ENCODE results near the gene BDH2. TPM values are rescaled to one million over a fixed set of nuclear protein-coding genes. Genes with fewer than 3 reads are reported as not detected.
A peak's percentile ranks its signal among the peaks of the same experiment; 100 is the strongest.

BDH2 gene
- total and polyA plus RNA-seq, 12 donors = 20.2 to 27.2 (median 24.5) TPM

- Histone ChIP-seq H3K27ac (no peak overlapping the region), H3K36me3 (peaks cover 0 to 31% (median 0%) of the 10 kb centered on the region in 9 donors), H3K9me3 (no peaks in the 10 kb centered on the region), H3K4me3 (no peak overlapping the region), H3K27me3 (no peaks in the 10 kb centered on the region), H3K4me1 (no peaks in the 10 kb centered on the region)
- ATAC-seq = no peak
- TF ChIP-seq CTCF (IDR thresholded peaks at IDR 0.05) = no peak
- no peak for DNase-seq
- WGBS, 2 donors = 95 to 100% methylated on average over 3 of the region's 3 CpGs
- intact Hi-C loops (cut with DNase I) = loop anchor here in 2 of 10 donors (5.0 to 10.0 kb wide), 2 partner anchors 483 to 650 kb away; no protein-coding TSS in a partner anchor
These were observed 5.3 kb upstream of the BDH2 start for GRCh38 chr4:103104886-103105285.

GRCh38 chr4:103100691-103101090, 1.1 kb upstream of the BDH2 start:
- Histone ChIP-seq H3K4me3 (no peak overlapping the region), H3K4me1 (peaks cover 0 to 32% (median 16%) of the 10 kb centered on the region in 9 donors), H3K9me3 (no peaks in the 10 kb centered on the region), H3K36me3 (no peaks in the 10 kb centered on the region), H3K27ac (no peak overlapping the region), H3K27me3 (no peaks in the 10 kb centered on the region)
- WGBS, 2 donors = 58 to 59% methylated on average over 5 of the region's 5 CpGs
- no peak for TF ChIP-seq CTCF (IDR thresholded peaks at IDR 0.05)
- intact Hi-C loops (cut with DNase I) = loop anchor here in 2 of 10 donors (5.0 to 10.0 kb wide), 2 partner anchors 478 to 646 kb away; no protein-coding TSS in a partner anchor
- ATAC-seq = no peak
- DNase-seq = no peak

- peak overlapping the region; percentile 19 to 72 (median 54) for H3K4me3 ChIP-seq
- ATAC-seq (peak in 6 of 8 donors; percentile 30 to 59 (median 53)), DNase-seq (no peak)
- no peaks in the 10 kb centered on the region for H3K27me3 ChIP-seq
- peaks cover 0 to 34% (median 16%) of the 10 kb centered on the region in 9 donors for H3K4me1 ChIP-seq
- intact Hi-C loops (cut with DNase I) = loop anchor here in 9 of 10 donors (1.0 to 10.0 kb wide), 15 partner anchors 52 to 667 kb away; partner anchors contain the start of genes SLC9B1 (in 1 of the 9) and UBE2D3 (in 1 of the 9)
- H3K27ac ChIP-seq = peak overlapping the region in 8 of 10 donors; percentile 33 to 84 (median 70)
- 12% methylated on average over 4 of the region's 4 CpGs for WGBS, 2 donors
- TF ChIP-seq CTCF (IDR thresholded peaks at IDR 0.05) = no peak
- peaks cover 0 to 14% (median 5%) of the 10 kb centered on the region in 9 donors for H3K36me3 ChIP-seq
- H3K9me3 ChIP-seq = no peaks in the 10 kb centered on the region
These were observed 736 bp downstream of the BDH2 start for GRCh38 chr4:103098756-103099440.

GRCh38 chr4:103098341-103098740, 1.3 kb downstream of the BDH2 start:
- ATAC-seq = peak in 2 of 8 donors; percentile 4 to 13
- 61 to 71% methylated on average over 10 of the region's 10 CpGs for WGBS, 2 donors

More at GRCh38 chr4:103098341-103098740, 1.3 kb downstream of the BDH2 start:
- TF ChIP-seq CTCF (IDR thresholded peaks at IDR 0.05) = no peak
- Histone ChIP-seq H3K36me3 (peaks cover 0 to 19% (median 7%) of the 10 kb centered on the region in 9 donors), H3K4me3 (peak overlapping the region in 9 of 10 donors; percentile 34 to 72 (median 55)), H3K27me3 (no peaks in the 10 kb centered on the region), H3K4me1 (peaks cover 0 to 34% (median 16%) of the 10 kb centered on the region in 9 donors), H3K27ac (peak overlapping the region in 3 of 10 donors; percentile 33 to 84 (median 68)), H3K9me3 (no peaks in the 10 kb centered on the region)
- intact Hi-C loops (cut with DNase I) = loop anchor here in 8 of 10 donors (5.0 to 10.0 kb wide), 13 partner anchors 51 to 666 kb away; partner anchors contain the start of genes SLC9B1 (in 1 of the 8) and UBE2D3 (in 1 of the 8)
- no peak for DNase-seq
